ENCODE results near the gene TRAPPC10.

DNA sequence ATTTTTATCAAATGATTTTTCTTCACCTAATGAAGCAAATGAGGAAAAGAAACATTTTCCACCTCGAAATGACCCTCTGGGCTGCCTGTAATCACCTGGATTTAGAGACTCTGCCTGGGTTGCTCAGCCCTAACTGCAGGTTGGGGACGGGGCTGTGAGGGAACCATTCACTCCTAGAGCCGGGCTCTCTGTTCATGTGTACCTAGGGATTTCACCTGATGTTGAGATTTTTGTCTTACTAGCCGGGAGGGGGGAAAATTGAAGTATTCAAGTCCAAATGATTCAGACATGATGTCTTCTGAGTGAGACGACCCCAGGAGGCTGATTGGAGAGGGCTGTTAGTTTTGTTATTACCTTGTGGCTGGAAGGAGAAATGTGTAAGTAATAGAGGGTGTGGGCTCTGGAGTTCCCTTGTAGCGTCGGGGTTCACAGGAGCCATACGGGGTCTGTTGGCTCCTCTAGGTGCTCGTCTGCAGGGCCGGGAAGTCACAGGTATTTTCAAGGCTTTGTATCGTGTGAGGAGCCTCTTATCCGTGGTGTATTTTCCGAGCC lies 52.8 kb downstream of the TRAPPC10 start:
- TF ChIP-seq, protein P1, sequence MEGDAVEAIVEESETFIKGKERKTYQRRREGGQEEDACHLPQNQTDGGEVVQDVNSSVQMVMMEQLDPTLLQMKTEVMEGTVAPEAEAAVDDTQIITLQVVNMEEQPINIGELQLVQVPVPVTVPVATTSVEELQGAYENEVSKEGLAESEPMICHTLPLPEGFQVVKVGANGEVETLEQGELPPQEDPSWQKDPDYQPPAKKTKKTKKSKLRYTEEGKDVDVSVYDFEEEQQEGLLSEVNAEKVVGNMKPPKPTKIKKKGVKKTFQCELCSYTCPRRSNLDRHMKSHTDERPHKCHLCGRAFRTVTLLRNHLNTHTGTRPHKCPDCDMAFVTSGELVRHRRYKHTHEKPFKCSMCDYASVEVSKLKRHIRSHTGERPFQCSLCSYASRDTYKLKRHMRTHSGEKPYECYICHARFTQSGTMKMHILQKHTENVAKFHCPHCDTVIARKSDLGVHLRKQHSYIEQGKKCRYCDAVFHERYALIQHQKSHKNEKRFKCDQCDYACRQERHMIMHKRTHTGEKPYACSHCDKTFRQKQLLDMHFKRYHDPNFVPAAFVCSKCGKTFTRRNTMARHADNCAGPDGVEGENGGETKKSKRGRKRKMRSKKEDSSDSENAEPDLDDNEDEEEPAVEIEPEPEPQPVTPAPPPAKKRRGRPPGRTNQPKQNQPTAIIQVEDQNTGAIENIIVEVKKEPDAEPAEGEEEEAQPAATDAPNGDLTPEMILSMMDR (IDR thresholded peaks at IDR 0.05) = no peak
- no peak for TF ChIP-seq POLR2A (IDR thresholded peaks at IDR 0.05)
- no peak for TF ChIP-seq EP300 (IDR thresholded peaks at IDR 0.05)
